Activated CD8-positive, alpha-beta T cell treated with anti-CD3 and anti-CD28 coated beads for 36 hours (primary cell): ENCODE data around the gene GPR62. TPM values are rescaled to one million over a fixed set of nuclear protein-coding genes. Genes with fewer than 3 reads are reported as not detected.

Experiments
- ATAC-seq: fragments of 200-7000 bp; cut with Tn5 transposase; one replicate; pipeline ENCODE4 v1.10.0; 2021; ENCODE audit warnings: mild to moderate bottlenecking, moderate library complexity
- CTCF ChIA-PET: fragments of 350-600 bp; sonication (Branson Sonifier 250); formaldehyde crosslinking; loops from one replicate; lab custom pipeline; 2021; ENCODE audit warnings: antibody characterized with exemption; lab: Charles Lee
- POLR2A ChIA-PET: fragments of 350-600 bp; sonication (Branson Sonifier 250); formaldehyde crosslinking; loops from one replicate; lab custom pipeline; 2021; ENCODE audit warnings: antibody characterized with exemption; lab: Charles Lee
- DNase-seq: peaks from one replicate; pipeline ENCODE4 v3.0.0-alpha.2; 2020
- H3K27ac Mint-ChIP-seq: one replicate; pipeline ENCODE4 v1.8.0; 2021; ENCODE audit warnings: mild to moderate bottlenecking, mixed read lengths
- H3K27me3 Mint-ChIP-seq: one replicate; pipeline ENCODE4 v1.8.0; 2021; ENCODE audit warnings: mixed read lengths
- H3K36me3 Mint-ChIP-seq: one replicate; pipeline ENCODE4 v1.8.0; 2021; ENCODE audit warnings: low read depth, mixed read lengths
- H3K4me1 Mint-ChIP-seq: one replicate; pipeline ENCODE4 v1.8.0; 2021; ENCODE audit warnings: low read depth, mixed read lengths
- H3K4me3 Mint-ChIP-seq: one replicate; pipeline ENCODE4 v1.8.0; 2021; ENCODE audit warnings: mild to moderate bottlenecking, moderate library complexity, mixed read lengths
- H3K9me3 Mint-ChIP-seq: one replicate; pipeline ENCODE4 v1.8.0; 2021; ENCODE audit warnings: mixed read lengths
- intact Hi-C: fragments of 100-400 bp; cut with micrococcal nuclease; formaldehyde crosslinking; loops from one replicate; pipeline ENCODE4 v1.10.0; 2022
- total RNA-seq, 2 experiments: library from RNA; stranded (reverse); gene quantifications; one replicate each; pipeline ENCODE4 v1.2.3, GENCODE V29; 2021
- TF ChIP-seq, protein P1 (sequence below): fragments of 200-600 bp; IDR thresholded peaks from one replicate; pipeline ENCODE4 v1.8.0; 2022; ENCODE audit warnings: antibody characterized with exemption, mild to moderate bottlenecking

Gene GPR62
- total RNA-seq, 2 experiments from 2014 or later, result not detected

DNA sequence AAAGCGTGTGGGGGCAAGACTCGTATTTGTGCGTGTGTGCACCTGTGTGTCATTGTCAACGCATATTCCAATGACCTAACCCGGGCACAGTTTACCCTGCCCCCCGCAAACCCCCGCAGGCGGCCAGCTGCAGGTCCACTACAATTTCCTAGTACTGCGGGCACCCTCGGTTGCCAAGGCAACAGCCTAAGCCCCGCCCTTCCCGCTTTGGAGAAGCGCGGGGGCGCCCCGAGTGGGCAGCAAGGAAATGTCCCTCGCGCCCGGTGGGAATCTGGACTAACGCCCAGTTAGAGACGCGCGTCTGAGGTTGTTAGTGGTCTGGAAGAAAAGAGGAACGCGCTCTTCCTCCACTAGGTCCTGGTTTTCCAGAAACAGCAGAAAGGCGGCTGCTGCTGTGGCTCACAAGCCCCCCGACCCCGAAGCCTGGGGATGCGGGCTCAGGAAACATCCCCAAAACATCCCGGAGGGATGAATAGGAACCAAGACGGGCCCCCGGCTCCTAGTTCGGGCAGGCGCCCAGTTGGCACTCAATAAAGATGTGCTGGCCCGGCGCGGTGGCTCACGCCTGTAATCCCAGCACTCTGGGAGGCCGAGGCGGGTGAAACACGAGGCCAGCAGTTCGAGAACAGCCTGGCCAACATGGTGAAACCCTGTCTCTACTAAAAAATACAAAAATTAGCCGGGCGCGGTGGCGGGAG, 20.8 kb downstream of the GPR62 start:
- ATAC-seq (no peak), DNase-seq (peak; percentile 56)
- Mint-ChIP-seq H3K4me1 (peaks cover 33% of the 10 kb centered on the region), H3K36me3 (peaks cover 9% of the 10 kb centered on the region), H3K27me3 (no peaks in the 10 kb centered on the region), H3K27ac (peak overlapping the region; percentile 76), H3K4me3 (peak overlapping the region; percentile 77), H3K9me3 (no peaks in the 10 kb centered on the region)
- ChIA-PET CTCF (interaction anchor here (0.7 to 2.0 kb wide), 2 partner anchors 35 to 80 kb away, joined by 3 to 5 read pairs; partner anchors contain the start of genes DUSP7 and RRP9), POLR2A (interaction anchor here (1.4 to 14.5 kb wide), 4 partner anchors 8 to 80 kb away, joined by 3 to 267 read pairs (median 23); partner anchors contain the start of genes ACY1, DUSP7 and RPL29)
- intact Hi-C loops, result no loop called here
- TF ChIP-seq, protein P1, sequence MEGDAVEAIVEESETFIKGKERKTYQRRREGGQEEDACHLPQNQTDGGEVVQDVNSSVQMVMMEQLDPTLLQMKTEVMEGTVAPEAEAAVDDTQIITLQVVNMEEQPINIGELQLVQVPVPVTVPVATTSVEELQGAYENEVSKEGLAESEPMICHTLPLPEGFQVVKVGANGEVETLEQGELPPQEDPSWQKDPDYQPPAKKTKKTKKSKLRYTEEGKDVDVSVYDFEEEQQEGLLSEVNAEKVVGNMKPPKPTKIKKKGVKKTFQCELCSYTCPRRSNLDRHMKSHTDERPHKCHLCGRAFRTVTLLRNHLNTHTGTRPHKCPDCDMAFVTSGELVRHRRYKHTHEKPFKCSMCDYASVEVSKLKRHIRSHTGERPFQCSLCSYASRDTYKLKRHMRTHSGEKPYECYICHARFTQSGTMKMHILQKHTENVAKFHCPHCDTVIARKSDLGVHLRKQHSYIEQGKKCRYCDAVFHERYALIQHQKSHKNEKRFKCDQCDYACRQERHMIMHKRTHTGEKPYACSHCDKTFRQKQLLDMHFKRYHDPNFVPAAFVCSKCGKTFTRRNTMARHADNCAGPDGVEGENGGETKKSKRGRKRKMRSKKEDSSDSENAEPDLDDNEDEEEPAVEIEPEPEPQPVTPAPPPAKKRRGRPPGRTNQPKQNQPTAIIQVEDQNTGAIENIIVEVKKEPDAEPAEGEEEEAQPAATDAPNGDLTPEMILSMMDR, result no peak

DNA sequence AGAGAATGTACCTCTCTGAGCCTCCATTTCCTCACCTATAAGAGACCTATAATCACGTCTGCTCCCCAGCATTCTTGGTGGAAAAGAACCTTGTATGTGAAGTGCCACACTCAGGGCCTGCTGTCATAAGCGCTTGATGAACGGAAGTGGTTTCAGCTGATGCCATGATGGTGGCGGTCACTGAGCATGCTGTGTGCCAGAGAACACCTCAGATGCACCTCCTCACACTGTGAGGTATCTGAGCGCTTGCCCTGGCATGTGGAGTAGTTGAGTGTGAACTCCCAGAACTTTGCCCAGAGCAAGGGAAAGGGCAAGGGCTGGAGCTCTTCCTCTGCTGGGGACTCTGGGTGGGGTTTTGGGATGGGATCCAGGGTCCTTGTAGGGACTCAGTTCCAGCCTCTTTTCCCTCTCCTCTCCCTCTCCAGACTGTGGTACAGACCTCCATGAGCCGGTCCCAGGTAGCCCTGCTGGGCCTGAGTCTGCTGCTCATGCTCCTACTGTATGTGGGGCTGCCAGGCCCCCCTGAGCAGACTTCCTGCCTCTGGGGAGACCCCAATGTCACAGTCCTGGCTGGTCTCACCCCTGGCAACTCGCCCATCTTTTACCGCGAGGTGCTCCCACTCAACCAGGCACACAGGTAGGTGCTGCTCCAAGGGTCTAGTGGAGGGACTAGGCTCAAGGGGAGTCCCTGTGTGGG, 22.4 kb downstream of the GPR62 start:
- intact Hi-C loops, result no loop called here
- POLR2A ChIA-PET, result interaction anchor here (1.4 to 14.5 kb wide), 2 partner anchors 15 to 78 kb away, joined by 3 to 267 read pairs; partner anchors contain the start of genes DUSP7 and RPL29
- DNase-seq, result peak; percentile 63
- TF ChIP-seq, protein P1, result no peak
- Mint-ChIP-seq H3K27me3 (no peaks in the 10 kb centered on the region), H3K36me3 (peaks cover 10% of the 10 kb centered on the region), H3K4me1 (peaks cover 36% of the 10 kb centered on the region), H3K9me3 (no peaks in the 10 kb centered on the region), H3K27ac (peak overlapping the region; percentile 40), H3K4me3 (no peak overlapping the region)
- ATAC-seq, result peak; percentile 11
- CTCF ChIA-PET, result interaction anchor here (2.0 kb wide), 1 partner anchor 78 kb away, joined by 5 read pairs; the partner anchor contains the start of gene DUSP7

DNA sequence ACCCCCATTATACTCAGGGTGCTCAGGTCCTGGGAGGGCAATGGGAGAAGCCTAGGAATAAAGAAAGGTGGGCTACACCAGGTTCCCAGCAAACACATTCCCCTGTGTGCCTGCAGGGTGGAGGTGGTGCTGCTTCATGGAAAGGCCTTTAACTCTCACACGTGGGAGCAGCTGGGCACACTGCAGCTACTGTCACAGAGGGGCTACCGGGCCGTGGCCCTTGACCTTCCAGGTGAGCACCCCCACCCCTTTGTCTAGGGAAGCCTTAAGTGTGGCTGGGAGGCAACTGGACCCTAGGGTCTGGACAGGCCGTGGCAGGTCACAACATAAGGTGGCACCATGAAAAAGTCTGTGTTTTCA, 22.9 kb downstream of the GPR62 start:
- H3K9me3 Mint-ChIP-seq, result no peaks in the 10 kb centered on the region
- intact Hi-C loops, result no loop called here
- ATAC-seq, result no peak
- TF ChIP-seq, protein P1, result no peak
- CTCF ChIA-PET, result no interaction called here
- H3K36me3 Mint-ChIP-seq, result peaks cover 11% of the 10 kb centered on the region
- no peak overlapping the region for H3K27ac Mint-ChIP-seq
- H3K4me1 Mint-ChIP-seq, result peaks cover 36% of the 10 kb centered on the region
- H3K4me3 Mint-ChIP-seq, result no peak overlapping the region
- no peaks in the 10 kb centered on the region for H3K27me3 Mint-ChIP-seq
- POLR2A ChIA-PET, result interaction anchor here (14.5 kb wide), 1 partner anchor 15 kb away, joined by 267 read pairs; the partner anchor contains the start of gene RPL29
- no peak for DNase-seq

DNA sequence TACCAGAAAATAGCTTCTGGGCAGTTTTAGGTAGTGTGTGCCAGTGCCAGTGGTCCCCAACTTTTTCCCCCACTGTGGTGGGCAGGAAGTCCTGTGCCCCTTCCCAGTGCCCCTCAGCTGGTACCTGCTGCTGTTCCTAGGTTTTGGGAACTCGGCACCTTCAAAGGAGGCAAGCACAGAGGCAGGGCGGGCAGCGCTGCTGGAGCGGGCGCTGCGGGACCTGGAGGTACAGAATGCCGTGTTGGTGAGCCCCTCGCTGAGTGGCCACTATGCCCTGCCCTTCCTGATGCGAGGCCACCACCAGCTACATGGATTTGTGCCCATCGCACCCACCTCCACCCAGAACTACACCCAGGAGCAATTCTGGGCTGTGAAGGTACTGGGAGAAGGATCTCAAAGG, 25.1 kb downstream of the GPR62 start:
- H3K4me1 Mint-ChIP-seq, result peaks cover 37% of the 10 kb centered on the region
- H3K9me3 Mint-ChIP-seq, result no peaks in the 10 kb centered on the region
- no peaks in the 10 kb centered on the region for H3K27me3 Mint-ChIP-seq
- intact Hi-C loops, result loop anchor here (5.0 kb wide), 1 partner anchor 38 kb away; the partner anchor contains the start of genes PARP3 and RRP9
- peaks cover 10% of the 10 kb centered on the region for H3K36me3 Mint-ChIP-seq
- no peak overlapping the region for H3K27ac Mint-ChIP-seq
- TF ChIP-seq, protein P1, result no peak
- no peak overlapping the region for H3K4me3 Mint-ChIP-seq
- POLR2A ChIA-PET, result interaction anchor here (14.5 kb wide), 1 partner anchor 13 kb away, joined by 267 read pairs; the partner anchor contains the start of gene RPL29
- ATAC-seq (no peak), DNase-seq (no peak)
- CTCF ChIA-PET, result no interaction called here
